HG03457 (cell line): ENCODE data around the gene CYB561.

Experiments
- ATAC-seq: cut with Tn5 transposase; IDR thresholded peaks from one replicate; pipeline ENCODE4 v1.9.1; 2021; ENCODE audit warnings: moderate number of reproducible peaks; ENCODE audit not compliant: unreplicated experiment

CYB561 gene

DNA sequence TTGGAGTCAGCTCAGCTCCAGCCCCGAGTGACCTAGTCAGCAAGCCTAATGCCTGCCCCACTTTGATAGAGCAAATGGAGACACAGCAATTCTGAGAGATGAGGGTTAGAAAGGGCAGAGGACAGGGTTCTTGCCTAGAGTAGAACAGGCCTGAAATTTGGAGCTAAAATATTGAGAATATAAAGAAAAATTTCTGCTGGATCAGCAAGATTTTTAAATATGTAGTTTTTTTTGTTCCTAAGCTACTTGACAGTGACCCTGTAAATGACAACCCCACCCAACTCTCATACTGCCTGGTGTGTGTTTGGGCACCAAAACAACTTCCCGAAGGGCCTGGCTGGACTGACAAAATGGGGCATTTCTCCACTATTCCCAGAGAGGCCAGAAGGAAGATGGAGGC lies 26.7 kb downstream of the CYB561 start:
- no peak for ATAC-seq

GRCh38 chr17:63418540-63418939 lies 27.6 kb downstream of the CYB561 start:
- ATAC-seq = no peak

DNA sequence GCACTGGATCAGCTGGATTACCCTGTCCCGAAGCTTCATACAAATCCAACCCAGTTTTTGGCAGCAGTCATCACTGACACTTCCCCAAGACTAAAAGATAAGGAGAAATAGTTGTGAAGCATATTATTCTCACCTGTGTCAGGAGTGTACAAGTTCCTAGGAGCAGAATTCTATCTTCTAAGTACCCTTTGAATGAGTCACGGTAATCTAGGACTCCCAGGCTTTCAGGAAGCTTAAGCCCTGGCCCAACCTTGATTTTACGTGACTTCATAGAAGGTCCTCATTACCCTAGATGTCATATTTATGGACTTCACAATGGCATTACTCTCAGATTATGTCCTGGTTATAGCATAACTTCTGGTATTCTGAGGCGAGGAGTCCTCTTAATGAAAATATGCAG lies 31.9 kb downstream of the CYB561 start:
- ATAC-seq = no peak

DNA sequence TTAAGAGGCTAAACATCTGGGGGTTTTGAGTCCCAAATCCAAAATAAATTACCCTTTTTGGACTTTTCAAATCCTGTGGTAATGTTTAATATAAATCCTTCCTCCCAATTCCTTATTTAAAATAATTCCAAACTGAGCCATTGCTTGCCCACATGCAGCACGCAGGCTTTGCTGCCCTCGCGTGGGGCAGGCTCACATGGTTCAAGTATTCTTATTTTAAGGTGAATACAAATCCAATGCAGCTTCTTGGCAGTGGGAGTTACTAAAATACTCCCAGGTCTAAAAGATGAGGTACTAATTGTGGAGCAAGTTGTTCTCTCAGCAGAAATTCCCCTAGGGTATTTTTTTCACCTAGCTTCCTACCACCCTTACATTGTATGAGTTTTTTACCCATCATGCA lies 33.0 kb downstream of the CYB561 start:
- ATAC-seq = no peak

DNA sequence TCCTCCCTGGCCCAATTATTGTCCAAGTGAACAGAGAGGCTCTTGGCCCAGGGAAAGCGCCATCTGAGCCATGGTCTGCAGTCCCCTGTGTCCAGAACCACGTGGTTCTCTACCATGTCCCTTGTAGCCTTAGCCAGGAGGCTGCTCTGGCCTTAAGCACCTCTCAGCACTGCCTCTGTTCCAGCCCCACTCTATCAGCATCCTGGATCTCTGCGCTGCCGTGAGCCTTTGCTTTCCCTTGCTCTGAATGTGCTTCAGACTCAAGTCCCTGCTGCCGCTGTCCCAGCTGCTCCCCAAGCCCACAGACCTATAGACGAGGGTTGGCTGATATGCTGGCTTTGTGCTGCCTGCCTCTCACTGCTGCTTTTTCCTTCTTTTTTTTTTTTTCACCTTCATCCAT lies 33.9 kb downstream of the CYB561 start:
- no peak for ATAC-seq

DNA sequence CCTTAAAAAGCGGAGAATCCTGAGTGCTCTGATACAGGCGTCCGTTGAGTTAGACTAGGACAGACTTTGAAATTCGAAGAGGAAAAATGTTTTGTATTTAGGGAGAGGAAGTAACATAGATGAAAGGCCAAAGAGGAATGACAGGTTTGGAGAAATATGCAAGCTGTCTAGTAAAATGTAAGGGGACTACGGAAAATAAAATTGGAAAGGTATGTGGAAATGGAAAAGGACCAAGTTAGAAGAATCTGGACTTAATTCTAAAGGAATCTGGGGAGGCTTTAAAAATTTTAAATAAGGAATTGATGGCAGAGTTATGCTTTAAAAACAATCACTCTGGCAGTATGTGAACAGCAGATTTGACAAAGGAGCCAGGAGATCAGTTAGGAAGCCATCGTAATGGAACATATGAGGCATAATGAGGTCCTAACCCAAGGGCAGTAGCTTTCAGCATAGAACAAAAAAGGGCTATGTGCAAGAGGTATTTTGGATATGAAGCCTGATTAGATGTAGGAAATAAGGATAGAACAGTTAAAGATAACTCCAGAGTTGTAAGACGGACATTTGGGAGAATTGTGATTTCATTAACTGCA lies 38.3 kb downstream of the CYB561 start:
- no peak for ATAC-seq

- no peak for ATAC-seq
These were observed 39.3 kb downstream of the CYB561 start for GRCh38 chr17:63406689-63407330.

DNA sequence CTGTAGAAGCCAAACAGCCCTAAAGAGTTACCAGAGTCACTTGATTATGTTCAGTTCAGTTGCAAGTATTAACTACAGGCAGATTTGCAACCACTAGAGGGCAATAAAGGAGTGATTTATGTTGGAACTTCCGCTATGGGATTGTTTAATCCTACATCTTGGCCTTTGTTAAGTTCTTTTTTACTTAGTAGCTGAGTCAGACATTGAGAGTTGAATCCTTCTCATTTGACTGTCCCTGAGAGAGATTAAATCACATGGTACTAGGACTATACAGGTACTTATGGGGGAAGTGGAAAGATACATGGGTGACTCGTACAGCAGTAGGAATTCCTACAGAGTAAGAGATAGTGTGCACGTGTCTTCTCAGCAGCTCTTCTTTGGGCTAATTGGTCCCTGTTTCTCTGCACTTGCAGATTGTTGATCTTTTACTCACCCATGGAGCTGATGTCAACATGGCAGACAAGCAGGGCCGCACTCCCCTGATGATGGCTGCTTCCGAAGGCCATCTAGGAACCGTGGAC lies 40.3 kb downstream of the CYB561 start:
- no peak for ATAC-seq

- ATAC-seq = no peak
These were observed 41.1 kb downstream of the CYB561 start for GRCh38 chr17:63405020-63405419.

DNA sequence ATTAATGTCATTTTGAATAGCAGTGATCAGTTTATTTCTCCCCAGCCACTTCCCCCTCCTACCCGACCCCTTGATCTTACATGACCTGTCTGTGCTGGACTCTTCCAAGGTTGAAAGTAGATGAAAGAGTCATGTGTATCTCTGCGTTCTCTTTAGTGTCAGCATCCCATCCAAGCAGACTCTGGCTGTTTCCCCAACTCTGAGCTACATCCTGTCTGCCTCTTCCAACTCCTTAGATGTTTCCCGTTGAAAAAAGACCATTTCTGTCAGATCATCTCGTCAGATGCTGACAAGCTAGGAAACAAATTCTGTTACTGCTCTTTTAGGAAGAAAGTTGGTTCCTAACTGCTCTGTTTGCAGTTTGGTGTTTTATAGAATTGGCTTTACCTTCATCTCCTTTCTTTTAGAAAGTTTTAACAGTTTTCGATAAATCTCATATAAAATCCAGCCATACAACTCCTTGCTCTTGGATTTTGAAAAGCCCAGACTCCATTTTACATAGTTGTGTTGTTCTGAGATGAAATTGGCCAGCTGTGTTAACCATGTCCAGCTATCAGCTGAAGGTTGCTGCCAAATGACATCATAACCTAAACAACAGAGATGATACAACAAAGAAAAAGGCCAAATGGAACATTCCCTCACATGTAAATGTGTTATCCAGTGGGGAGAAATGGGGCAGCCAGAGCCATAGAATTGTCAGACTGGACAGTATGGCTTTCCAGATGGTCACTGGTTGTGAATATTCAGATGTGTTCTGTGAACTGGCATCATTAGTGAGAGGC lies 43.5 kb downstream of the CYB561 start:
- no peak for ATAC-seq

GRCh38 chr17:63399856-63400255 lies 46.2 kb downstream of the CYB561 start:
- ATAC-seq = no peak

GRCh38 chr17:63399316-63399715 lies 46.8 kb downstream of the CYB561 start:
- no peak for ATAC-seq

DNA sequence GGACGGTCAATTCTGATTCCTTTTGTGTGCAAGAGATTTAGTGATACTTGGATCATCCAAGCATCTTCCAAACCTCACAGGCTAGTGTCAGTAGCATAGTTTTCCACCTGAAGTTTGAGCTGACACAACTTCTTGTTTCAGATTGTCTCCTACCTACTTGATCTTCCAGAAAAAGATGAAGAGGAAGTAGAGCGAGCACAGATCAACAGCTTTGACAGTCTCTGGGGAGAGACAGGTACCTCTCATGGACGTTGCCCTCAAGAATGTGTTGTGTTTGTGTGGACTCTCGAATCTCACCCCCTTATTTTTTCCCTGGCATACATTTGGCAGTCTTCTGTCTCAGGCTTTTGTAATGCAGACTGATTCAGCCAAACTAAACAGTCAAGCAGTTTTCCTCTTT lies 47.4 kb downstream of the CYB561 start:
- no peak for ATAC-seq

- no peak for ATAC-seq
These were observed 50.9 kb downstream of the CYB561 start for GRCh38 chr17:63395075-63395805.

DNA sequence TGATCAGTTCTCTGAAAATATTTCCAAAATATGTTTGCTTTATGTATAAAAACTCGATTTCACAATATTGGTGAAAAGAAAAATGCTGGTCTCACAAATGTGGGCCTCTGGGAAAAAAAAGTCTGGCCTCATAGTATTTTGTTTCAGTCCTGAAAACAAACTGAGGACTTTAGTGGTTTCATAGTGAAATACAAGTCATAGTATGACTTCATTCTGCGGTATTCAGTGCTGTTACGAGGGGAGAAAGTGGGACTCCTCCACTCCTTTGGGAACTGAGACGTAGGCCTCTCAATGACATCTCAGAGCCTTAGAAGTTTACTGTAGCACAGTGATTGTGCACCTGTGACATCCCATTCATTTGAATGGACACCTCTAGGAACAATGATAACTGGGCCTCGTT lies 56.0 kb downstream of the CYB561 start:
- no peak for ATAC-seq

DNA sequence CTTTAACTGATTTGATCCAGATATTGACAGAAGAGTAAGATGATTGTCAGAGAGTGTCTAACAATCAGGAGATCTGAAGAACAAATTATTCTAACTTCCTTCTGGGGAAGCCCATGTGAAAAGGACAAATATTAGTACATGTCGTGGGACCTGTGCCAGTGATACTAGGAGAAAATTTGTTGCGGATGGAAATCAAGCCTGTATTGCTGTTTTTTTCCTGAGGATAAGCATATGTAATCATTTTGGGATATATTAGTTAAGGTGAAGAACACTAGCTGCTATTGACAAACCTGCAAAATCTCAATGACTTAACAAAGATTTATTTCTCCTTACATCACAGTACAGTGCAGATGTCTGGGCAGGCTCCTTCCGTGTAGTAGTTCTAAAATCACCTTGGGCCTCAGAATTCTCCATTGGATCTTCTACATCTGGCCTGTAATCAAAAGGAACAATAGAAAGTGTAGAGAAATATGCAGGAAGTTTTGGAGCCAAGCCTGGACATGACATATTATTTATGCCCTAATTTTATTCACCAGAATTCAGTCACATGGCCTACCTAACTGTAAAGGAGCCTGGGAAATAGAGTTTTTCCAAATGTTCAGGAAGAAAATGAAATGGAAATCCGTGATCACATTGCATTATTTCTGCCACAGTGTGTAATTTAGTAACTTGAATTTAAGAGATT lies 58.3 kb downstream of the CYB561 start:
- no peak for ATAC-seq

- ATAC-seq = no peak
These were observed 63.3 kb downstream of the CYB561 start for GRCh38 chr17:63382826-63383225.
